ENCODE results near the gene ATRIP. TPM values are rescaled to one million over a fixed set of nuclear protein-coding genes. Genes with fewer than 3 reads are reported as not detected.

ATRIP gene
- polyA plus RNA-seq, 1 of the 3 experiments (the other 2 are of a cell fraction), result 5.6 TPM

DNA sequence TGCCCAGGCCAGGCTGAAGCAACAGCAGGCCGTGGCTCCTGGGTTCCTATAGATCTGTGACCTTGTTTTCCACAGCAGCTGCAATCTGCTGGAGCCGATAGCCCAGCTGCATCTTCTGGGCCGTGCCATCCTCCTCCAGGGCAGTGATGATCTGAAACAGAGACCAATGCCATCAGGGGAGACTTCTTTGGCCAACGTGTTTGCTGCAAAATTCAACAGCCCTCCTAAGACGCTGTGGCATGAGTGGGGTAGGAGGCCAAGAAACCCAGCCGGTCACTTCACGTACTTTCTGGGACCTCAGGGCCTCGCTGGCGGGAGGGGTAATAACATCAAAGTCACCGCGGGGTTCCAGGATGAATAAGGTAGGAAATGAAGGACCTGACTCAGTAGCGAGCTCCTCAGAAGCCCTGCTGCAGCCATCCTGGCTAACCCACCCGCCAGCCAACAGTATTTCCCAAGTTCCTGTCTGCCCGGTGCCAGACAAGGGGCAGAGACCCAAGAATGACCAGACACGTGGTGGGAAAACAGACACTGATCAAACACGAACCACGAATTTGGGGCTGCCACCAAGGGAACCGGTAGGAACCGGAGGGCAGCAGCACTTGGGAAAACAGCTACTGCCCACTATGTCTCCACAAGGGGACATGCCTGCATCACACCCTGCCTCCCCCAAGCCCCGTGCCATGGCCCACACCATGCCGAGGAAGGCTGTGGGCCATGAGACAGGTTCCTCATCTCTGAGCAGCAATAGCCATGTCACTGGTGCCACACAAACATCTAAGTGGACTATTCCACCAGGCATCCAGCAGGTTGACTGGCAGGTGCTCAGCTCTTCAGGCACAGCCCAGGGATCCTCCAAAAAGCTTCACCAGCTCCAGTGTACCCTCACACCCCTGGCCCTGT lies 41.8 kb upstream of the ATRIP start:
- TF ChIP-seq EP300 (IDR thresholded peaks at IDR 0.05; ENCODE audit: borderline replicate concordance in 1 of 2, low read depth in 1 of 2, low read length in 1 of 2), result no peak
- no peak for TF ChIP-seq GATA2 (CRISPR knock-in tag; IDR thresholded peaks at IDR 0.05)
- TF ChIP-seq, protein P1, sequence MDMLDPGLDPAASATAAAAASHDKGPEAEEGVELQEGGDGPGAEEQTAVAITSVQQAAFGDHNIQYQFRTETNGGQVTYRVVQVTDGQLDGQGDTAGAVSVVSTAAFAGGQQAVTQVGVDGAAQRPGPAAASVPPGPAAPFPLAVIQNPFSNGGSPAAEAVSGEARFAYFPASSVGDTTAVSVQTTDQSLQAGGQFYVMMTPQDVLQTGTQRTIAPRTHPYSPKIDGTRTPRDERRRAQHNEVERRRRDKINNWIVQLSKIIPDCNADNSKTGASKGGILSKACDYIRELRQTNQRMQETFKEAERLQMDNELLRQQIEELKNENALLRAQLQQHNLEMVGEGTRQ (IDR thresholded peaks at IDR 0.05; ENCODE audit: borderline replicate concordance, low read depth, low read length), result no peak
- no peak for TF ChIP-seq RFX5 (IDR thresholded peaks at IDR 0.05; ENCODE audit: low read length)
- TF ChIP-seq EZH2phosphoT487 (IDR thresholded peaks at IDR 0.05; ENCODE audit: borderline replicate concordance, low read depth), result no peak
- TF ChIP-seq TCF12 (IDR thresholded peaks at IDR 0.05), result no peak
- TF ChIP-seq NRF1 (IDR thresholded peaks at IDR 0.05; ENCODE audit: low read depth, low read length), result no peak
- TF ChIP-seq FOXJ3 (CRISPR knock-in tag; IDR thresholded peaks at IDR 0.05), result no peak
- TF ChIP-seq MXI1 (IDR thresholded peaks at IDR 0.05; ENCODE audit: low read depth, low read length), result no peak
- TF ChIP-seq RXRA (IDR thresholded peaks at IDR 0.05; ENCODE audit: borderline replicate concordance, low read depth), result no peak
- no peak for TF ChIP-seq SMC3 (IDR thresholded peaks at IDR 0.05; ENCODE audit: low read depth, low read length)
- TF ChIP-seq, protein P2, sequence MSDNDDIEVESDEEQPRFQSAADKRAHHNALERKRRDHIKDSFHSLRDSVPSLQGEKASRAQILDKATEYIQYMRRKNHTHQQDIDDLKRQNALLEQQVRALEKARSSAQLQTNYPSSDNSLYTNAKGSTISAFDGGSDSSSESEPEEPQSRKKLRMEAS (IDR thresholded peaks at IDR 0.05; ENCODE audit: low read depth), result no peak
- TF ChIP-seq, protein P3, sequence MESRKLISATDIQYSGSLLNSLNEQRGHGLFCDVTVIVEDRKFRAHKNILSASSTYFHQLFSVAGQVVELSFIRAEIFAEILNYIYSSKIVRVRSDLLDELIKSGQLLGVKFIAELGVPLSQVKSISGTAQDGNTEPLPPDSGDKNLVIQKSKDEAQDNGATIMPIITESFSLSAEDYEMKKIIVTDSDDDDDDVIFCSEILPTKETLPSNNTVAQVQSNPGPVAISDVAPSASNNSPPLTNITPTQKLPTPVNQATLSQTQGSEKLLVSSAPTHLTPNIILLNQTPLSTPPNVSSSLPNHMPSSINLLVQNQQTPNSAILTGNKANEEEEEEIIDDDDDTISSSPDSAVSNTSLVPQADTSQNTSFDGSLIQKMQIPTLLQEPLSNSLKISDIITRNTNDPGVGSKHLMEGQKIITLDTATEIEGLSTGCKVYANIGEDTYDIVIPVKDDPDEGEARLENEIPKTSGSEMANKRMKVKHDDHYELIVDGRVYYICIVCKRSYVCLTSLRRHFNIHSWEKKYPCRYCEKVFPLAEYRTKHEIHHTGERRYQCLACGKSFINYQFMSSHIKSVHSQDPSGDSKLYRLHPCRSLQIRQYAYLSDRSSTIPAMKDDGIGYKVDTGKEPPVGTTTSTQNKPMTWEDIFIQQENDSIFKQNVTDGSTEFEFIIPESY (IDR thresholded peaks at IDR 0.05; ENCODE audit: borderline replicate concordance, low read depth), result no peak
- TF ChIP-seq YY1 (IDR thresholded peaks at IDR 0.05; ENCODE audit: low read depth), result no peak
- TF ChIP-seq JUND (IDR thresholded peaks at IDR 0.05), result no peak
- TF ChIP-seq CHD2 (IDR thresholded peaks at IDR 0.05; ENCODE audit: low read length, partially characterized antibody), result no peak
- TF ChIP-seq, protein P4, sequence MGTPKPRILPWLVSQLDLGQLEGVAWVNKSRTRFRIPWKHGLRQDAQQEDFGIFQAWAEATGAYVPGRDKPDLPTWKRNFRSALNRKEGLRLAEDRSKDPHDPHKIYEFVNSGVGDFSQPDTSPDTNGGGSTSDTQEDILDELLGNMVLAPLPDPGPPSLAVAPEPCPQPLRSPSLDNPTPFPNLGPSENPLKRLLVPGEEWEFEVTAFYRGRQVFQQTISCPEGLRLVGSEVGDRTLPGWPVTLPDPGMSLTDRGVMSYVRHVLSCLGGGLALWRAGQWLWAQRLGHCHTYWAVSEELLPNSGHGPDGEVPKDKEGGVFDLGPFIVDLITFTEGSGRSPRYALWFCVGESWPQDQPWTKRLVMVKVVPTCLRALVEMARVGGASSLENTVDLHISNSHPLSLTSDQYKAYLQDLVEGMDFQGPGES (IDR thresholded peaks at IDR 0.05; ENCODE audit: low read depth, low read length), result no peak
- no peak for TF ChIP-seq POLR2AphosphoS5 (IDR thresholded peaks at IDR 0.05; ENCODE audit: low read depth, low read length)
- TF ChIP-seq, protein P5, sequence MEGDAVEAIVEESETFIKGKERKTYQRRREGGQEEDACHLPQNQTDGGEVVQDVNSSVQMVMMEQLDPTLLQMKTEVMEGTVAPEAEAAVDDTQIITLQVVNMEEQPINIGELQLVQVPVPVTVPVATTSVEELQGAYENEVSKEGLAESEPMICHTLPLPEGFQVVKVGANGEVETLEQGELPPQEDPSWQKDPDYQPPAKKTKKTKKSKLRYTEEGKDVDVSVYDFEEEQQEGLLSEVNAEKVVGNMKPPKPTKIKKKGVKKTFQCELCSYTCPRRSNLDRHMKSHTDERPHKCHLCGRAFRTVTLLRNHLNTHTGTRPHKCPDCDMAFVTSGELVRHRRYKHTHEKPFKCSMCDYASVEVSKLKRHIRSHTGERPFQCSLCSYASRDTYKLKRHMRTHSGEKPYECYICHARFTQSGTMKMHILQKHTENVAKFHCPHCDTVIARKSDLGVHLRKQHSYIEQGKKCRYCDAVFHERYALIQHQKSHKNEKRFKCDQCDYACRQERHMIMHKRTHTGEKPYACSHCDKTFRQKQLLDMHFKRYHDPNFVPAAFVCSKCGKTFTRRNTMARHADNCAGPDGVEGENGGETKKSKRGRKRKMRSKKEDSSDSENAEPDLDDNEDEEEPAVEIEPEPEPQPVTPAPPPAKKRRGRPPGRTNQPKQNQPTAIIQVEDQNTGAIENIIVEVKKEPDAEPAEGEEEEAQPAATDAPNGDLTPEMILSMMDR (IDR thresholded peaks at IDR 0.05), result no peak
- no peak for TF ChIP-seq RAD21 (IDR thresholded peaks at IDR 0.05; ENCODE audit: low read length)
- CTCF ChIA-PET, result interaction anchor here (1.9 to 15.6 kb wide), 2 partner anchors 17 to 27 kb away, joined by 7 to 399 read pairs; partner anchors contain the start of gene PLXNB1
- H3K4me2 ChIP-seq, result no peak overlapping the region
- no peak overlapping the region for H2AFZ ChIP-seq (ENCODE audit: low read depth)
- no peak overlapping the region for H3K9ac ChIP-seq
- H3K27me3 ChIP-seq (ENCODE audit: insufficient read depth), result no peaks in the 10 kb centered on the region
- POLR2A ChIA-PET, result no interaction called here
- H3K4me3 ChIP-seq (ENCODE audit: low read depth in 2 of 2, low read length in 1 of 2), result no peak overlapping the region
- no peaks in the 10 kb centered on the region for H3K9me3 ChIP-seq
- peaks cover 12% of the 10 kb centered on the region for H3F3A ChIP-seq (replicated peaks; ENCODE audit: insufficient read depth)
- WGBS (ENCODE audit: low lambda C conversion rate), result 90% methylated on average over 17 of the region's 21 CpGs
- DNase-seq, result no peak
- peaks cover 0 to 34% of the 10 kb centered on the region in 2 experiments for H3K36me3 ChIP-seq (replicated peaks in 1 of 2; ENCODE audit: control insufficient read depth in 1 of 2, insufficient read depth in 2 of 2, low read length in 1 of 2)
- no peaks in the 10 kb centered on the region for H3K79me2 ChIP-seq (ENCODE audit: insufficient read depth)
- H3K27ac ChIP-seq (ENCODE audit: low read depth in 2 of 2, low read length in 1 of 2), result no peak overlapping the region
- no peaks in the 10 kb centered on the region for H4K20me1 ChIP-seq (ENCODE audit: insufficient read depth)
- H3K9me2 ChIP-seq, result no peaks in the 10 kb centered on the region
- H3K4me1 ChIP-seq (ENCODE audit: control insufficient read depth in 1 of 2, insufficient read depth in 2 of 2, low read depth in 1 of 2, low read length in 1 of 2), result peaks cover 3 to 6% of the 10 kb centered on the region in 2 experiments; a peak in 2 of 4 replicates
